ENCODE data around the gene RAD54L2. TPM values are rescaled to one million over a fixed set of nuclear protein-coding genes. Genes with fewer than 3 reads are reported as not detected.
A peak's percentile ranks its signal among the peaks of the same experiment; 100 is the strongest.

Gene RAD54L2
- total and polyA plus RNA-seq, 2 of the 8 experiments (the other 6 are each of a cell fraction or from before 2014, with no cell fraction given), result 8.2 to 35.2 TPM

GRCh38 chr3:51503007-51503406, 35.5 kb upstream of the RAD54L2 start:
- Histone ChIP-seq H2AFZ (ENCODE audit: low read length) (no peak overlapping the region), H4K5ac (ENCODE audit: insufficient read length, low read depth, low read length) (no peak overlapping the region), H3K14ac (ENCODE audit: insufficient read length) (no peak overlapping the region), H3K9ac (replicated peaks in 1 of 4; ENCODE audit: extremely low read depth in 1 of 4, low read depth in 3 of 4, low read length in 3 of 4) (no peak overlapping the region), H3K9me3 (ENCODE audit: insufficient read depth in 2 of 2, low read depth in 1 of 2, low read length in 1 of 2) (no peaks in the 10 kb centered on the region), H3K79me2 (ENCODE audit: control insufficient read depth in 1 of 2, insufficient read depth in 2 of 2, low read length in 2 of 2) (peaks cover 4 to 10% of the 10 kb centered on the region in 2 experiments; a peak in 3 of 4 replicates), H2BK5ac (ENCODE audit: low read depth, low read length) (no peak overlapping the region), H4K20me1 (replicated peaks in 1 of 2; ENCODE audit: control insufficient read depth in 1 of 2, insufficient read depth in 2 of 2, low read length in 2 of 2) (no peaks in the 10 kb centered on the region), H3K56ac (replicated peaks; ENCODE audit: insufficient read length, low read depth, low read length) (no peak overlapping the region), H2AK5ac (ENCODE audit: low read depth, low read length) (no peak overlapping the region), H3K27me3 (replicated peaks in 1 of 4; ENCODE audit: control insufficient read depth in 3 of 4, extremely low read depth in 1 of 4, insufficient read depth in 3 of 4, low read length in 3 of 4) (0 out of 7 replicates have a peak, but pooled peaks cover 0 to 2% (median 0%) of the 10 kb centered on the region in 4 experiments), H3K4me3 (ENCODE audit: extremely low read depth in 1 of 4, insufficient read depth in 2 of 4, low read depth in 3 of 4, low read length in 4 of 4) (no peak overlapping the region), H2BK12ac (ENCODE audit: low read depth, low read length) (no peak overlapping the region), H3K18ac (ENCODE audit: extremely low read depth, low read length) (no peak overlapping the region), H3K4me1 (replicated peaks in 1 of 4; ENCODE audit: control insufficient read depth in 3 of 4, insufficient read depth in 4 of 4, low read length in 3 of 4) (no peaks in the 10 kb centered on the region), H4K8ac (ENCODE audit: extremely low read depth, insufficient read depth, low read length) (no peak overlapping the region), H2BK15ac (ENCODE audit: low read length) (0 out of 2 replicates have a peak overlapping the region, but pooled peaks have one; percentile 5), H2BK20ac (ENCODE audit: low read length) (0 out of 2 replicates have a peak overlapping the region, but pooled peaks have one; percentile 61), H3K4me2 (ENCODE audit: insufficient read depth in 1 of 2, low read depth in 2 of 2, low read length in 2 of 2) (no peak overlapping the region), H3K23ac (ENCODE audit: insufficient read length) (no peak overlapping the region), H3K4ac (replicated peaks; ENCODE audit: insufficient read length, low read depth, low read length) (no peak overlapping the region), H3K36me3 (ENCODE audit: control insufficient read depth in 2 of 4, insufficient read depth in 4 of 4, low read length in 3 of 4) (no peaks in the 10 kb centered on the region), H2BK120ac (replicated peaks; ENCODE audit: low read depth, low read length) (no peak overlapping the region), H3K27ac (ENCODE audit: low read depth, low read length) (no peak overlapping the region), H3K79me1 (ENCODE audit: low read depth, low read length) (no peaks in the 10 kb centered on the region), H4K91ac (replicated peaks; ENCODE audit: insufficient read length, low read length) (no peak overlapping the region), H3K23me2 (ENCODE audit: low read depth, low read length) (no peaks in the 10 kb centered on the region)
- no peak for DNase-seq (ENCODE audit: low read depth in 1 of 2, low spot score in 2 of 2)
- CTCF ChIA-PET (ENCODE audit: partially characterized antibody), result interaction anchor here (0.6 to 10.2 kb wide), 14 partner anchors 18 to 192 kb away, joined by 4 to 137 read pairs (median 10); partner anchors contain the start of genes RAD54L2 and TEX264
- 78% methylated on average over 2 of the region's 2 CpGs; no CpG with 5 or more reads in 1 of the 2 experiments for whole genome bisulfite sequencing, 2 experiments (ENCODE audit: extremely low coverage in 1 of 2, insufficient coverage in 1 of 2, insufficient read length in 1 of 2, insufficient replicate concordance in 2 of 2, low coverage in 1 of 2, low lambda C conversion rate in 2 of 2, missing lambda C conversion rate in 1 of 2)
- FAIRE-seq, result no peak
- POLR2A ChIA-PET (ENCODE audit: partially characterized antibody), result interaction anchor here (1.6 to 2.8 kb wide), 2 partner anchors 36 to 169 kb away, joined by 5 to 15 read pairs; partner anchors contain the start of gene RAD54L2
- TF ChIP-seq CBX5 (IDR thresholded peaks at IDR 0.05; ENCODE audit: low read depth, low read length), result no peak
- TF ChIP-seq NRF1 (IDR thresholded peaks at IDR 0.05; ENCODE audit: low read depth, low read length), result no peak
- TF ChIP-seq ATF2 (IDR thresholded peaks at IDR 0.05; ENCODE audit: low read length), result no peak
- TF ChIP-seq PHF8 (conservative IDR thresholded peaks at IDR 0.05; ENCODE audit: low read depth, low read length), result no peak
- no peak for TF ChIP-seq CBX8 (IDR thresholded peaks at IDR 0.05; ENCODE audit: borderline replicate concordance, low read depth, low read length)
- no peak for TF ChIP-seq HDAC6 (IDR thresholded peaks at IDR 0.05; ENCODE audit: low read depth, low read length)
- no peak for TF ChIP-seq RBBP5 (IDR thresholded peaks at IDR 0.05; ENCODE audit: borderline replicate concordance, low read depth, low read length)
- no peak for TF ChIP-seq JUND (IDR thresholded peaks at IDR 0.05; ENCODE audit: low read length)
- no peak for TF ChIP-seq EP300 (IDR thresholded peaks at IDR 0.05; ENCODE audit: borderline replicate concordance in 1 of 2, low read depth in 2 of 2, low read length in 2 of 2)
- no peak for TF ChIP-seq RNF2 (IDR thresholded peaks at IDR 0.05; ENCODE audit: borderline replicate concordance, low read depth, low read length, missing control alignments, poor library complexity, severe bottlenecking)
- TF ChIP-seq TAF7 (optimal IDR thresholded peaks at IDR 0.05; ENCODE audit: borderline replicate concordance, low read depth, low read length), result no peak
